HCT116 (cell line): ENCODE measurements around the gene SMARCAL1. TPM values are rescaled to one million over a fixed set of nuclear protein-coding genes. Genes with fewer than 3 reads are reported as not detected.

Experiments
- ATAC-seq: fragments of 200-7000 bp; cut with Tn5 transposase; 2 replicates; pipeline ENCODE4 v1.9.1; 2020; ENCODE audit warnings: mild to moderate bottlenecking, moderate library complexity
- BruUV-seq: library from RNA; stranded (reverse); fragments of 400-500 nt; replicated peaks from 2 replicates; lab custom pipeline; 2021; lab: Mats Ljungman, UMichigan
- CTCF ChIA-PET: fragments of 300-600 bp; sonication (Branson Sonifier 250); formaldehyde crosslinking; loops from one replicate; lab custom pipeline; 2021; ENCODE audit warnings: antibody characterized with exemption; lab: Charles Lee
- POLR2A ChIA-PET: fragments of 300-600, 350-600 bp; sonication (Branson Sonifier 250); formaldehyde crosslinking; loops from one replicate; lab custom pipeline; 2021; ENCODE audit warnings: antibody characterized with exemption; lab: Charles Lee
- RAD21 ChIA-PET, 2 experiments: fragments of 300-600 bp; sonication (Branson Sonifier 250); formaldehyde crosslinking; loops; one replicate each; lab custom pipeline; 2023; ENCODE audit warnings: low total read pairs in 2 of 2; ENCODE audit not compliant: uncharacterized antibody in 2 of 2, unreplicated experiment in 2 of 2, low non-redundant PET in 1 of 2; lab: Charles Lee
- DNase-seq: peaks from one replicate; pipeline ENCODE4 v3.0.0-alpha.2; 2010; ENCODE audit warnings: low read depth, low spot score
- H2AFZ ChIP-seq: fragments of 200-600 bp; shearing (Covaris generic), sonication (generic); 2 replicates; pipeline ENCODE4 v1.6.1; 2017; ENCODE audit warnings: low read depth, mixed run types, mixed read lengths, antibody characterized with exemption, low read length; ENCODE audit not compliant: poor library complexity, severe bottlenecking
- H3K27ac ChIP-seq: 2 replicates; pipeline ENCODE4 v1.5.1; 2012; ENCODE audit warnings: low read depth, low read length
- H3K27me3 ChIP-seq: fragments of 200-600 bp; sonication (generic); 2 replicates; pipeline ENCODE4 v1.6.1; 2016; ENCODE audit warnings: mixed run types, low read length, mixed read lengths; ENCODE audit not compliant: insufficient read depth
- H3K36me3 ChIP-seq, 2 experiments: fragments of 200-500 bp in 1 of 2; fragments of 200-600 bp in 1 of 2; sonication (Bioruptor generic) in 1 of 2; sonication (generic) in 1 of 2; 2 replicates each; pipeline versions ENCODE4 v1.5.1 to v1.6.1; 2014 to 2016; ENCODE audit warnings: low read length in 2 of 2, inconsistent platforms in 1 of 2, mixed read lengths in 1 of 2, mixed run types in 1 of 2; ENCODE audit not compliant: insufficient read depth in 2 of 2, control insufficient read depth in 1 of 2
- H3K4me1 ChIP-seq, 2 experiments: fragments of 200-600 bp in 1 of 2; sonication (generic) in 1 of 2; 2 replicates each; pipeline versions ENCODE4 v1.5.1 to v1.6.1; 2012 to 2017; ENCODE audit warnings: low read length in 2 of 2, inconsistent platforms in 1 of 2, mild to moderate bottlenecking in 1 of 2, mixed read lengths in 1 of 2, mixed run types in 1 of 2, moderate library complexity in 1 of 2; ENCODE audit not compliant: insufficient read depth in 2 of 2, control insufficient read depth in 1 of 2
- H3K4me2 ChIP-seq: fragments of 200-600 bp; sonication (generic); 2 replicates; pipeline ENCODE4 v1.6.1; 2017; ENCODE audit warnings: mixed run types, low read length, mixed read lengths
- H3K4me3 ChIP-seq, 2 experiments: fragments of 200-600 bp in 1 of 2; sonication (generic) in 1 of 2; replicated peaks in 1 of 2; 2 replicates each; pipeline ENCODE4 v1.5.1; 2011 to 2016; ENCODE audit warnings: low read length in 2 of 2, control low read depth in 1 of 2, low read depth in 1 of 2, mild to moderate bottlenecking in 1 of 2, mixed read lengths in 1 of 2, mixed run types in 1 of 2
- H3K79me2 ChIP-seq: fragments of 200-600 bp; sonication (generic); 2 replicates; pipeline ENCODE4 v1.6.1; 2017; ENCODE audit warnings: mild to moderate bottlenecking, mixed run types, low read length, moderate library complexity, mixed read lengths; ENCODE audit not compliant: insufficient read depth
- H3K9ac ChIP-seq: fragments of 200-600 bp; sonication (generic); 2 replicates; pipeline ENCODE4 v1.6.1; 2016; ENCODE audit warnings: low read length, mixed read lengths
- H3K9me2 ChIP-seq: fragments of 200-600 bp; sonication (generic), shearing (Covaris generic); 2 replicates; pipeline ENCODE4 v1.6.1; 2017; ENCODE audit warnings: mixed run types, mild to moderate bottlenecking, moderate library complexity; ENCODE audit not compliant: insufficient read depth
- H3K9me3 ChIP-seq, 2 experiments: fragments of 200-500 bp in 1 of 2; fragments of 200-600 bp in 1 of 2; sonication (Bioruptor generic) in 1 of 2; sonication (generic) in 1 of 2; 2 replicates each; pipeline ENCODE4 v1.6.1; 2014 to 2017; ENCODE audit warnings: low read length in 2 of 2, mixed read lengths in 2 of 2, inconsistent platforms in 1 of 2, low read depth in 1 of 2, mild to moderate bottlenecking in 1 of 2, mixed run types in 1 of 2, moderate library complexity in 1 of 2; ENCODE audit not compliant: control insufficient read depth in 1 of 2, insufficient read depth in 1 of 2
- H4K20me1 ChIP-seq: fragments of 200-600 bp; sonication (generic), shearing (Covaris generic); 2 replicates; pipeline ENCODE4 v1.6.1; 2017; ENCODE audit warnings: mixed run types, mild to moderate bottlenecking, moderate library complexity; ENCODE audit not compliant: insufficient read depth
- ATF3 ChIP-seq: IDR thresholded peaks from 2 replicates; pipeline ENCODE4 v1.6.1; 2012
- CEBPB ChIP-seq: IDR thresholded peaks from 2 replicates; pipeline ENCODE4 v1.6.1; 2012; ENCODE audit warnings: low read depth
- CTCF ChIP-seq, 3 experiments: fragments of 200-600 bp in 1 of 3; sonication (generic) in 1 of 3; IDR thresholded peaks in 2 of 3; conservative IDR thresholded peaks in 1 of 3; 2 replicates each; pipeline ENCODE4 v1.5.1; 2012 to 2017; ENCODE audit warnings: low read depth in 2 of 3, low read length in 2 of 3, antibody characterized with exemption in 1 of 3, borderline replicate concordance in 1 of 3, control low read depth in 1 of 3, mild to moderate bottlenecking in 1 of 3, mixed read lengths in 1 of 3, mixed run types in 1 of 3, moderate library complexity in 1 of 3; ENCODE audit not compliant: insufficient read depth in 1 of 3
- EZH2 ChIP-seq: fragments of 200-600 bp; sonication (generic); IDR thresholded peaks from 2 replicates; pipeline ENCODE4 v1.6.1; 2017; ENCODE audit warnings: antibody characterized with exemption, mixed run types
- EZH2phosphoT487 ChIP-seq: fragments of 200-600 bp; IDR thresholded peaks from 2 replicates; pipeline ENCODE4 v1.6.1; 2018; ENCODE audit warnings: antibody characterized with exemption, borderline replicate concordance
- POLR2A ChIP-seq: IDR thresholded peaks from 2 replicates; pipeline ENCODE4 v1.7.0; 2011; ENCODE audit warnings: borderline replicate concordance; ENCODE audit not compliant: insufficient read depth, insufficient read length; ENCODE audit errors: extremely low read depth
- POLR2AphosphoS5 ChIP-seq: IDR thresholded peaks from 2 replicates; pipeline ENCODE4 v1.6.1; 2011; ENCODE audit warnings: mild to moderate bottlenecking, low read depth, low read length, moderate library complexity
- RAD21 ChIP-seq: IDR thresholded peaks from 2 replicates; pipeline ENCODE4 v1.6.1; 2012; ENCODE audit warnings: low read depth, mild to moderate bottlenecking
- REST ChIP-seq: IDR thresholded peaks from 2 replicates; pipeline ENCODE4 v1.6.1; 2012; ENCODE audit warnings: low read depth
- SIN3A ChIP-seq: IDR thresholded peaks from 2 replicates; pipeline ENCODE4 v1.6.1; 2012; ENCODE audit warnings: low read depth
- SRF ChIP-seq: IDR thresholded peaks from 2 replicates; pipeline ENCODE4 v1.6.1; 2012; ENCODE audit warnings: low read depth
- YY1 ChIP-seq: IDR thresholded peaks from 2 replicates; pipeline ENCODE4 v1.6.1; 2011; ENCODE audit warnings: low read length, low read depth, moderate library complexity, mild to moderate bottlenecking; ENCODE audit not compliant: insufficient replicate concordance; ENCODE audit errors: extremely low read depth
- ZBTB33 ChIP-seq: IDR thresholded peaks from 2 replicates; pipeline ENCODE4 v1.6.1; 2011; ENCODE audit warnings: mild to moderate bottlenecking, low read length, moderate library complexity; ENCODE audit not compliant: insufficient replicate concordance; ENCODE audit errors: extremely low read depth
- intact Hi-C: fragments of 100-400 bp; cut with micrococcal nuclease; formaldehyde crosslinking; loops from 2 replicates; pipeline ENCODE4 v1.10.0; 2022
- total RNA-seq: library from RNA; stranded (reverse); gene quantifications from one replicate; pipeline ENCODE4 v1.2.1, GENCODE V29; 2021; ENCODE audit not compliant: unreplicated experiment

Gene SMARCAL1
- total RNA-seq, 1 experiment from 2014 or later, result 18.0 TPM

GRCh38 chr2:216426166-216426777 is 14.0 kb downstream of the SMARCAL1 start:
- POLR2A ChIA-PET, result no interaction called here
- intact Hi-C loops, result no loop called here
- BruUV-seq, result no TSS peak

More at GRCh38 chr2:216426166-216426777, 14.0 kb downstream of the SMARCAL1 start:
- Histone ChIP-seq H3K9me2 (no peaks in the 10 kb centered on the region), H3K4me2 (no peak overlapping the region), H4K20me1 (no peaks in the 10 kb centered on the region)
- TF ChIP-seq CTCF (IDR thresholded peaks at IDR 0.05 in 2 of 3, conservative IDR thresholded peaks at IDR 0.05 in 1 of 3; ENCODE audit: borderline replicate concordance in 1 of 3, insufficient read depth in 1 of 3, low read depth in 2 of 3, low read length in 2 of 3) (no peak), ZBTB33 (no peak), POLR2AphosphoS5 (no peak), EZH2 (no peak), POLR2A (no peak), REST (no peak), CEBPB (no peak), SIN3A (no peak), YY1 (no peak), ATF3 (no peak), SRF (no peak), RAD21 (no peak), EZH2phosphoT487 (no peak)
- TF ChIP-seq, all 23 proteins: peak for 0
- Histone ChIP-seq H3K36me3 (peaks cover 18 to 23% of the 10 kb centered on the region in 2 experiments), H3K27ac (no peak overlapping the region), H3K9me3 (peaks cover 0 to 3% of the 10 kb centered on the region in 2 experiments; a peak in 1 of 4 replicates), H3K9ac (no peak overlapping the region), H3K27me3 (no peaks in the 10 kb centered on the region), H2AFZ (no peak overlapping the region), H3K4me1 (0 out of 4 replicates have a peak, but pooled peaks cover 0 to 5% of the 10 kb centered on the region in 2 experiments), H3K79me2 (no peaks in the 10 kb centered on the region), H3K4me3 (no peak overlapping the region)
- ATAC-seq (no peak), DNase-seq (no peak)
- RAD21 ChIA-PET, result no interaction called here
- CTCF ChIA-PET, result no interaction called here
